NB4 (cell line): ENCODE data around the gene BABAM1.

Source experiments
- MYC ChIP-seq: IDR thresholded peaks from 2 replicates; pipeline ENCODE4 v1.6.1; 2011; ENCODE audit warnings: low read depth, low read length
- POLR2A ChIP-seq: IDR thresholded peaks from 2 replicates; pipeline ENCODE4 v1.6.1; 2011; ENCODE audit warnings: mild to moderate bottlenecking; ENCODE audit not compliant: insufficient read length; ENCODE audit errors: extremely low read depth
- TF ChIP-seq, protein P1 (sequence below): IDR thresholded peaks from one replicate; pipeline ENCODE4 v1.5.1; 2012; ENCODE audit warnings: low read depth, low read length
- TF ChIP-seq, protein P2 (sequence below): IDR thresholded peaks from 2 replicates; pipeline ENCODE4 v1.6.1; 2011; ENCODE audit warnings: low read depth, low read length

GRCh38 chr19:17327068-17327653 lies 59.9 kb downstream of the BABAM1 start:
- TF ChIP-seq, protein P1, sequence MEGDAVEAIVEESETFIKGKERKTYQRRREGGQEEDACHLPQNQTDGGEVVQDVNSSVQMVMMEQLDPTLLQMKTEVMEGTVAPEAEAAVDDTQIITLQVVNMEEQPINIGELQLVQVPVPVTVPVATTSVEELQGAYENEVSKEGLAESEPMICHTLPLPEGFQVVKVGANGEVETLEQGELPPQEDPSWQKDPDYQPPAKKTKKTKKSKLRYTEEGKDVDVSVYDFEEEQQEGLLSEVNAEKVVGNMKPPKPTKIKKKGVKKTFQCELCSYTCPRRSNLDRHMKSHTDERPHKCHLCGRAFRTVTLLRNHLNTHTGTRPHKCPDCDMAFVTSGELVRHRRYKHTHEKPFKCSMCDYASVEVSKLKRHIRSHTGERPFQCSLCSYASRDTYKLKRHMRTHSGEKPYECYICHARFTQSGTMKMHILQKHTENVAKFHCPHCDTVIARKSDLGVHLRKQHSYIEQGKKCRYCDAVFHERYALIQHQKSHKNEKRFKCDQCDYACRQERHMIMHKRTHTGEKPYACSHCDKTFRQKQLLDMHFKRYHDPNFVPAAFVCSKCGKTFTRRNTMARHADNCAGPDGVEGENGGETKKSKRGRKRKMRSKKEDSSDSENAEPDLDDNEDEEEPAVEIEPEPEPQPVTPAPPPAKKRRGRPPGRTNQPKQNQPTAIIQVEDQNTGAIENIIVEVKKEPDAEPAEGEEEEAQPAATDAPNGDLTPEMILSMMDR: no peak
- TF ChIP-seq MYC: no peak
- no peak for TF ChIP-seq POLR2A
- TF ChIP-seq, protein P2, sequence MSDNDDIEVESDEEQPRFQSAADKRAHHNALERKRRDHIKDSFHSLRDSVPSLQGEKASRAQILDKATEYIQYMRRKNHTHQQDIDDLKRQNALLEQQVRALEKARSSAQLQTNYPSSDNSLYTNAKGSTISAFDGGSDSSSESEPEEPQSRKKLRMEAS: no peak
